ENCODE results near the gene CLCNKB.
A peak's percentile ranks its signal among the peaks of the same experiment; 100 is the strongest.
"Not testable (repeated sequence)": the region's sequence is repeated elsewhere in the genome, so short reads cannot be mapped to it uniquely, and the experiment has no call there.

CLCNKB gene

GRCh38 chr1:16031551-16031950 is 12.0 kb upstream of the CLCNKB start:
- no peak for DNase-seq (ENCODE audit: low read depth, low spot score)

DNA sequence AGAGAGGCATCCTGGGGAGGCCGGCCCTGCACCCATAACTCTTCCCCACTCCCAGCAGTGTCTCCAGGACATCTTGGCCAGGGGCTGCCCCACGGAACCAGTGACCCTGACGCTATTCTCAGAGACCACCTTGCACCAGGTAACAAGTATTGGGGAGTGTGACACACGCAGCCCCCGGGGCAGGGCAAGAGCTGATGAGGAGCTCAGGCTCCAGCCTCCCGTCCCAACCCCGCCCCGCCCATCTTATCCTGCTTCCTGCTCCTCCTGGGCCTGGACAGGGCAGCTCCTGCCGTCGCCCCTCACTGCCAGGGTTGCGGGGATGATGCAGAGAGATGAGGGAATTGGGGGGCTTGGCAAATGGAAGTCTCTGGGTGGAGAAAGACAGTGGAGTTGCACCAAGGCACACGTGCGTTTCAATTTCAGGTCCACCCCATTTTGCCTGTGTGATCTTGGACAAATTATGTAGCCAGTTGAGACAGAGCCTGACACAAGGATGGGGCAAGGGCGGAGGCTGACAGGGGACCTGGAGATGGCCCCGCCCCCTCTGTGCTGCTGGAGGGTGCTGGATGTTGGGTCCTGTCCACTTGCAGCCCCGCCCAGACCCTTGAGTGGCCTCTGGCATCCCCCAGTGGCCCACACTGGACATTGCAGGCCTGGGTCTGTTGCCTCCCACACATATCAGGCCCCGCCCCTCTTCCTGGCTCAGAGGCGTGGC is 11.0 kb upstream of the CLCNKB start:
- DNase-seq (ENCODE audit: low read depth, low spot score) = no peak

DNA sequence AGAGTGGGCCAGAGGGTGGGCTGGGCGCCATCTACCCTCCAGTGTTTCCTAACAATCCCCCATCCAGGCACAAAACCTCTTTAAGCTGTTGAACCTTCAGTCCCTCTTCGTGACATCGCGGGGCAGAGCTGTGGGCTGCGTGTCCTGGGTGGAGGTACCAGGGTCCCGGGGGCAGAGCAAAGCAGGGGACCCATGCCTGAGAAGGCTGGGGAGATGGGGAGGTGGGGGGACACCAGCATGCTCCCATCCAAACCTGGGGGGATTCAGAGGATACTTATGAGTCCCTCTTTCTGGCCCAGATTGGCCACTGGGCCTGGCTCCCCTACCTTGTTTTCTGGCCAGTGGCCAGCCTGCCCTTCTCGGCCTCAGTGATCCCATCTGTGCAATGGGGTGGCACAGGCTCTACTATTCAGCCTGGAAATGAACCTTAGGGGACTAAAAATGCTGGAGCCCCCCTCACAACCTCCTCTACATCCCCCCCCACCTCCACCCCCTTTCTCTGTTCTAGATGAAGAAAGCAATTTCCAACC is 10.4 kb upstream of the CLCNKB start:
- not testable (repeated sequence) for DNase-seq (ENCODE audit: low read depth, low spot score)

- DNase-seq (ENCODE audit: low read depth, low spot score) = not testable (repeated sequence)
Measured at GRCh38 chr1:16036461-16036860, 7.1 kb upstream of the CLCNKB start.

DNA sequence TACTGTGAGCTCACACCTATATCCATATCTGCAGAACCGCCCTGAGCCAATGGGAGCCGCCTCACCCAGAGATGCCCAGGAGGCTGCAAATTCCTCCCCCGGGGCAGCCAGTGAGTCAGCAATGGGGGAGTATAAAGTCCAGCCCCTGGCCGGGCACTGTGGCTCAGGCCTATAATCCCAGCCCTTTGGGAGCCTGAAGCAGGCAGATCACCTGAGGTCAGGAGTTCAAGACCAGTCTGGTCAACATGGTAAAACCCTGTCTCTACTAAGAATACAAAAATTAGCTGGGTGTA is 5.0 kb upstream of the CLCNKB start:
- DNase-seq (ENCODE audit: low read depth, low spot score) = no peak

DNA sequence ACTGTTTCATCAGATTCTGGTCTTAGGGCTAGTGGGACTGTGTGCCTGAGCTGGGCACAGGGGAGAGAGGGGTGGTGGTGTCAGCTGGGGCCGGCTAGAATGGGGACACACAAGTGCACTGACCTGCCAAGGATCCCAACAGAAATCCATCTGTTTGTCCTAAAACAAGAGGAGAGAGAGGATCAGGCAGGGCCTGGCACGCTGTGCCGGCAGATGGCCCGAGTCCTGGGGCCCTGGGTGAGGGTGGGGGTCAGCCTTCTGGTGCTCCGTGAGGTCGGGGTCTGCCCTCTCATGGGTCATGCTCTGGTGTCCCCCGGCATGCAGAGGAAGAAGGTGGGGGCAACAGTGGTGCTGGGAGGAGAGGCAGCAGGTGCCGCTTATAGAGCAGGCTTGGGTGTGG is 3.7 kb upstream of the CLCNKB start:
- DNase-seq (ENCODE audit: low read depth, low spot score) = not testable (repeated sequence)

DNA sequence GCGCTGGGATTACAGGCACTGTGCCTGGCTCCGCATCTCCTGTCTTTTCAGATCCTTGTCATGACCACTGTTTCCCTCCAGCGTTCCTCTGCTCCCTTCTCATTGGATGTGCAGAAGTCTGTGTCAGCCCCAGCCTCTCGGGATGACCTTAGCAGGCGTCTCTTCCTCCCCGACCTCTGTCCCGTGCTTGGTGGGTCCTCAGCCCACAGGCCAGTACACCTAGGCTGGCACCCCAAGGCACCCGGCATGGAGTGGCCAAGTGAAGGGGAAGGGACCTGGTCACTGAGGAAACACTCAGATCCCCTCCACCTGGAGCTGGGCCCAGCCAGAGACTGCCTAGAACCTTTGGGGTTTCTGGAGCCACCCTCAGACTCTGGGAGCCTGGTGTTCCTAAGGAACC is 2.4 kb upstream of the CLCNKB start:
- no peak for DNase-seq (ENCODE audit: low read depth, low spot score)

DNA sequence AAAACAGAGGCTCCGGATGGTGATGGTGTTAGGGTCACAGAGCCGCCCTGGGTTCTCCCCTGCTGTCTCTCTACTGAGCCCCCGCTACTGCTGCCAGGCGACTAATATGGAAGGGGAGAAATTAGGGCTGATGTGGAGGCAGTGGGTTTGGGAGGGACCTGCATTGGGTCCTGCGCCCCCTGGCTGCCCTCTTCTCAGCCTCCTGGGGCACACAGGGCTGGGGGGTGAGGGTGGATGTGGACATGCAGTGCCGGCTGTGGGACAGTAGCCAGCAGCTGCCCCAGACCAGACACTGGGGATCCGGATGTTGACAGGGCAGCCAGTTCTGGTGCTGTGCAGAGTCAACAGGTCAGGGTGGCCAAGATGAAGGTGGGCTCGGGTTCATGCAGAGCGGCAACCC is 1.5 kb upstream of the CLCNKB start:
- no peak for DNase-seq (ENCODE audit: low read depth, low spot score)

- DNase-seq (ENCODE audit: low read depth, low spot score) = not testable (repeated sequence)
Measured at GRCh38 chr1:16042654-16043053, 928 bp upstream of the CLCNKB start.

- no peak for DNase-seq (ENCODE audit: low read depth, low spot score)
Measured at GRCh38 chr1:16043950-16044349, 368 bp downstream of the CLCNKB start.

DNA sequence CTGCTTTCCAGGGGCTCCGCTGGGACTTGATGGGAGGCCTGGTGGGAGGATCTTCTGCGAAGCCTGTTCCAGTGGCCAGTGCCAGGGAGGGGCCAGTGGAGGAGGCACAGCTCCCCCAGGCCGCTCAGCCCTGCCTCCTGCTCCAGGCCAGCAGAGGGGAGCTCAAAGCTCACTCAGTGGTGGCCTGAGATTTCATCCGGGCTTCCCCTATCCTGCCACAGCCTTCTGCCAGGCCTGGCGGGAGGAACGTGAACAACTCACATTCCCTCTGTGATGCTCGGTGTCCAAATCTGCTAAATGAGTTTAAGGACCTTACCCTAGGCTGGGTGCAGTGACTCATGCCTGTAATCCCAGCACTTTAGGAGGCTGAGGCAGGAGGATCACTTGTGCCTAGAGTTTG is 3.3 kb downstream of the CLCNKB start:
- DNase-seq (ENCODE audit: low read depth, low spot score) = no peak

DNA sequence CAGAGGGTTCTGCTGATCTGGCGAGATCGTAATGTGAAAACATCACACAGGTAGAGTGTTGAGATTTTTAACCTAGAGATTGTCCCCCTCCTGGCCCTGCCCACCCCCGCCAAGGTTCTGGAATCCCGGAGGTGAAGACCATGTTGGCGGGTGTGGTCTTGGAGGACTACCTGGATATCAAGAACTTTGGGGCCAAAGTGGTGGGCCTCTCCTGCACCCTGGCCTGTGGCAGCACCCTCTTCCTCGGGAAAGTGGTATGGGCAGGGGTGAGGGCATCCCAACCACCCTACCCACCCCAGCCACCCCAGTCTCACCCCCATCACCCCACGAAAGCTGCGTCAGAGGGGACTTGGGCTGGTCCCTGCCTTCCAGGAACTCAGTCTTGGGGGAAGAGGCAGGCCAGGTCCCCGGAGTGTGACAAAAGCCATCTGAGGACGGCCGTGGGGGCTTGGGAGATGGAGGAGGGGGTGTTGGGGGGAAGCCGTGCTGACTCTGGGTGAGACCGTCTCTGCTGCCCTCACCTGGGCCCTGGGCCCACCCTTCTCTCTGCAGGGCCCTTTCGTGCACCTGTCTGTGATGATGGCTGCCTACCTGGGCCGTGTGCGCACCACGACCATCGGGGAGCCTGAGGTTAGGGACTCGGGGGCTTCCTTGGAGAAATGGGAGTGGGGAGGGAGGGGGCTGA is 4.4 kb downstream of the CLCNKB start:
- DNase-seq (ENCODE audit: low read depth, low spot score) = no peak

DNA sequence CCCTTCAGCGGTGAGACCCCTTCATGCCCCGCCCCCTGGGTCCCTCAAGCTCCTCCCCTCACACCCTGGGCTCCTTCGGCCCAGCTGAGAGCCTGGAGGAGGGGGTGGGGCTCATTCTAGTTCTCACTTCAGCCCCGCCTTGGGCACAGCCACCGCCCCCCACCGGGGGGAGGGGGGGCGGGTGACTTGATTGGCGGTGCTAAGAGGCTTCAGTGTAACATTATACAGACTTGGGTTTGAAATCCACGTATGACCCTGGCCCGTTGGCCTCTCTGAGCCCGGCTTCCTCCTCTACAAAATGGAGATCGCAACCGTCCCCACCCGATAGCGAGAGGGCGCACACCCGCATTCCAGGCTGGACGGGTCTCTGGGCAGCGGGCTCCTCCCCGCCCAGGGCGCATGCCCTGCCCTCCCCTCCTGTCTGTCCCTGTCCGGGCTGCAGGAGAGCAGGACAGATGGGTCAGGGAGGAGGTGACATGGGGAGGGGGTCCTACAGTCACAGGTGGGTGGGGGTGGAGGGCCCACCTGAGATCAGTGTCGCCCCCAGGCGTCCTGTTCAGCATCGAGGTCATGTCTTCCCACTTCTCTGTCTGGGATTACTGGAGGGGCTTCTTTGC is 5.1 kb downstream of the CLCNKB start:
- no peak for DNase-seq (ENCODE audit: low read depth, low spot score)

DNA sequence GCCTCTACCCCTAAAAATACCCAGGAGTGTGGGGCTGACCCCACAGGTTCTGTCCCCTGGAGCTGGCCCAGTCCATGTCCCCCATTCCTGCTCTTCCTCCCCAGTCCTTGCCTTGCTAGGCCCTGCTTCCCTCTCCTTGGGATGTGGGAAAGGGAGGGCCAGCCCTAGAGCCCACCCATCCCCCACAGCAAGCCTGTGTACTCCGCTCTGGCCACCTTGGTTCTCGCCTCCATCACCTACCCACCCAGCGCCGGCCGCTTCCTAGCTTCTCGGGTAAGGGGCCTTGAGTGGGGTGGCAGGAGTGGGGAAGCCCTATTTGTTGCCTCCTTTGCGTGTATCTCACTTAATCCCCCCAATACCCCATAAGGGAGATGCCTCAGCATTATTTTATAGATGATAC is 6.7 kb downstream of the CLCNKB start:
- no peak for DNase-seq (ENCODE audit: low read depth, low spot score)

- no peak for DNase-seq (ENCODE audit: low read depth, low spot score)
Measured at GRCh38 chr1:16051039-16051438, 7.5 kb downstream of the CLCNKB start.

- DNase-seq (ENCODE audit: low read depth, low spot score) = not testable (repeated sequence)
Measured at GRCh38 chr1:16051949-16052348, 8.4 kb downstream of the CLCNKB start.

DNA sequence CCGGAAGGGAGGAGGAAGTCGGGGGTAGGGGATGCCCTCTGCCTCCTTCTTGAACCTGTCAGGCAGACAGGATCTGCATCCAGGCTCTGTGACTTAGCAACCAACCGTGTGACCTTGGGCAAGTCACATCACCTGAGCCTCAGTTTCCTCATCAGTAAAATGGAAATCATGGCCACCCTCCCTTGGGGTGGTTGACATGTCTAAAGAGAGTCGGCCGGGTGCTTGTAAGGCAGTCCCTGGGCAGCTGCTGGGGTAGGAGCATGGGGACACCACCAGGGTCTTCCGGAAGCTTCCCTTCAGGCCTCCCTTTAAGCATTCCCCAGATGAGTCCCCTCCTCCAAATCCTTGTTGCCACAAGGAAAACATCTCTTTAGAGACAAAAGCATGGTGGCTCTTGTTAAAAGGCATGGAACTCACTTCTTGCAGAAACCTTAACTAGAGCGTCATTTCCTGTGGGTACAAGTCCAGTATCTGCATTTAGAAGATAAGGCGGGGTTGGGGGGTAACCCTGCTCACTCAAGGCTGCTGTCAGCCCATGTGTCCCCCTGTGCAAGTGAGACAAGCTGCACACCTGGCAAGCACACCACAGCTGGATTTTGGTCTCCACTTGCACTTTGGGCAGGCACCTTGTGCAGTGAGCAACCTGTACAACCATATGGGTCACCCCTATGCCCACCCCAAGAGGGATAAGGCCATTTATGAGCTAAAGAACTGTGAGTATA is 10.4 kb downstream of the CLCNKB start:
- DNase-seq (ENCODE audit: low read depth, low spot score) = no peak

DNA sequence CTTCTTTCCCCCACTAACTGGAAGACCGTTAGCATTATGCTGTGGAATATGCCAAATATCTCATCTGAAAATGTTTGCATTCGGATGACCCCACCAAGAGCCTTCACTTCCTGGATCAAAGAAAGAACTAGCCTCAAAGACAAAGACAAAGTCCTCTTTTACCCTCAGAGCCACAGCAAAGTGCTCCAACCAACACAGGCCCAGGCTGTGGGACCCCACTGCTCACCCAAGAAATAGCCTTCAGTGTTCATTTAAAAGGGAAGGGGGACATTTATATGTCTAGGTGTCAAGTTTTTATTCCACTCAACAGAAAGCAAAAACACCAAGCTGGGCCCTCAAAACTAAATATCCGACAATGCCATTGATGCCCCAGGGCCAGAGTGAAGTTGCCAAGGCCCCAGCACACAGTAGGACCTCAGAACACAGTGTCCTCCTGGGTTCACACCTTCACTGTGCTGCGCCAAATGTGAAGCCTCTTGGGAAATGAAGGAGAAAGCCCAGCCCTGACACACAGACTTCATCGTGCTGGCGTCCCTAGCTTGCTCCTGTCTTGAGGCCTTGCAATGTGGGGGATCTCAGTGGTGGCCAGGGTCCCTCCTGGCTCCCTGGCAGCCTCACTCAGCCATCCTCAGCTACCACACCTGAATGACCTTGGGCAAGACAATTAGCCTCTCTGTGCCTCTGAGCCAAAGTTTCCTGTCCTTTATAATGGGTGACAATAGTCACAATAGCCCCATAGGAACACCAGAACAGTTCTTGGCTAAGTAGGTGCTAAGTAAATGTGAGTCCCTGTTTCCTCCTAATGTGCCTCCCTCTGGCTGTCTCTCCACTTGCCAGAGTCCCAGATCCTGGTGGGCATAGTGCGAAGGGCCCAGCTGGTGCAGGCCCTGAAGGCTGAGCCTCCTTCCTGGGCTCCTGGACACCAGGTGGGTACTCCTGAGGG is 11.3 kb downstream of the CLCNKB start:
- no peak for DNase-seq (ENCODE audit: low read depth, low spot score)

GRCh38 chr1:16055613-16056520 is 12.3 kb downstream of the CLCNKB start:
- peak; percentile 65 for DNase-seq (ENCODE audit: low read depth, low spot score)

GRCh38 chr1:16056521-16056912 is 12.9 kb downstream of the CLCNKB start:
- DNase-seq (ENCODE audit: low read depth, low spot score) = not testable (repeated sequence)
